Stimulated activated naive CD8-positive, alpha-beta T cell treated with anti-CD3 and anti-CD28 coated beads, Interleukin-15, Interleukin-2, amounts not matched to agents 100 ng/mL and 50 ng/mL, for 24 hours (primary cell): Measurements from ENCODE around the gene SLC25A38.
"Not testable (repeated sequence)": the region's sequence is repeated elsewhere in the genome, so short reads cannot be mapped to it uniquely, and the experiment has no call there.

Source experiments
- H3K27ac Mint-ChIP-seq: one replicate; pipeline ENCODE4 v1.8.0; 2021; ENCODE audit warnings: mild to moderate bottlenecking, mixed read lengths
- H3K27me3 Mint-ChIP-seq: one replicate; pipeline ENCODE4 v1.8.0; 2021; ENCODE audit warnings: mixed read lengths
- H3K36me3 Mint-ChIP-seq: one replicate; pipeline ENCODE4 v1.8.0; 2021; ENCODE audit warnings: low read depth, mixed read lengths
- H3K4me1 Mint-ChIP-seq: one replicate; pipeline ENCODE4 v1.8.0; 2021; ENCODE audit warnings: low read depth, mixed read lengths
- H3K4me3 Mint-ChIP-seq: one replicate; pipeline ENCODE4 v1.8.0; 2021; ENCODE audit warnings: mild to moderate bottlenecking, mixed read lengths
- H3K9me3 Mint-ChIP-seq: one replicate; pipeline ENCODE4 v1.8.0; 2021; ENCODE audit warnings: mixed read lengths

SLC25A38 gene

GRCh38 chr3:39383045-39383880, at the start of gene SLC25A38:
TSS of gene SLC25A38 (plus strand) at chr3:39383370. CDS start at chr3:39383725, 355 bp downstream.
- H3K27me3 Mint-ChIP-seq: no peaks in the 10 kb centered on the region
- H3K4me1 Mint-ChIP-seq: peaks cover 51% of the 10 kb centered on the region
- peak within 1 kb of the TSS; percentile 99 for H3K4me3 Mint-ChIP-seq
- H3K9me3 Mint-ChIP-seq: no peaks in the 10 kb centered on the region
- H3K36me3 Mint-ChIP-seq: peaks cover 15% of the 10 kb centered on the region
- H3K27ac Mint-ChIP-seq: peak within 1 kb of the TSS; percentile 100

GRCh38 chr3:39333607-39334006, 49.6 kb upstream of the SLC25A38 start:
- Mint-ChIP-seq H3K36me3 (no peaks in the 10 kb centered on the region), H3K4me1 (no peaks in the 10 kb centered on the region), H3K4me3 (no peak overlapping the region), H3K27me3 (no peaks in the 10 kb centered on the region), H3K27ac (no peak overlapping the region), H3K9me3 (no peaks in the 10 kb centered on the region)

- Mint-ChIP-seq H3K27me3 (no peaks in the 10 kb centered on the region), H3K36me3 (no peaks in the 10 kb centered on the region), H3K4me3 (no peak overlapping the region), H3K9me3 (no peaks in the 10 kb centered on the region), H3K4me1 (no peaks in the 10 kb centered on the region), H3K27ac (no peak overlapping the region)
Observed at GRCh38 chr3:39334205-39334604, 49.0 kb upstream of the SLC25A38 start.

- H3K36me3 Mint-ChIP-seq: no peaks in the 10 kb centered on the region
- no peaks in the 10 kb centered on the region for H3K9me3 Mint-ChIP-seq
- peaks cover 3% of the 10 kb centered on the region for H3K27me3 Mint-ChIP-seq
- H3K4me1 Mint-ChIP-seq: no peaks in the 10 kb centered on the region
- no peak overlapping the region for H3K4me3 Mint-ChIP-seq
- no peak overlapping the region for H3K27ac Mint-ChIP-seq
Observed at GRCh38 chr3:39338201-39338600, 45.0 kb upstream of the SLC25A38 start.

- Mint-ChIP-seq H3K36me3 (no peaks in the 10 kb centered on the region), H3K4me1 (no peaks in the 10 kb centered on the region), H3K27me3 (peaks cover 3% of the 10 kb centered on the region), H3K9me3 (no peaks in the 10 kb centered on the region), H3K4me3 (no peak overlapping the region), H3K27ac (no peak overlapping the region)
Observed at GRCh38 chr3:39339086-39339485, 44.1 kb upstream of the SLC25A38 start.

- Mint-ChIP-seq H3K27ac (no peak overlapping the region), H3K9me3 (no peaks in the 10 kb centered on the region), H3K36me3 (no peaks in the 10 kb centered on the region), H3K4me1 (peaks cover 22% of the 10 kb centered on the region), H3K27me3 (peaks cover 3% of the 10 kb centered on the region), H3K4me3 (no peak overlapping the region)
Observed at GRCh38 chr3:39343076-39343717, 40.0 kb upstream of the SLC25A38 start.

- no peak overlapping the region for H3K4me3 Mint-ChIP-seq
- no peak overlapping the region for H3K27ac Mint-ChIP-seq
- H3K36me3 Mint-ChIP-seq: no peaks in the 10 kb centered on the region
- peaks cover 3% of the 10 kb centered on the region for H3K27me3 Mint-ChIP-seq
- peaks cover 22% of the 10 kb centered on the region for H3K4me1 Mint-ChIP-seq
- H3K9me3 Mint-ChIP-seq: no peaks in the 10 kb centered on the region
Observed at GRCh38 chr3:39343760-39344159, 39.4 kb upstream of the SLC25A38 start.

- H3K27ac Mint-ChIP-seq: no peak overlapping the region
- peaks cover 22% of the 10 kb centered on the region for H3K4me1 Mint-ChIP-seq
- no peaks in the 10 kb centered on the region for H3K9me3 Mint-ChIP-seq
- H3K27me3 Mint-ChIP-seq: peaks cover 3% of the 10 kb centered on the region
- H3K36me3 Mint-ChIP-seq: no peaks in the 10 kb centered on the region
- no peak overlapping the region for H3K4me3 Mint-ChIP-seq
Observed at GRCh38 chr3:39344746-39345344, 38.3 kb upstream of the SLC25A38 start.

- Mint-ChIP-seq H3K4me3 (no peak overlapping the region), H3K27ac (no peak overlapping the region), H3K27me3 (no peaks in the 10 kb centered on the region), H3K4me1 (peaks cover 22% of the 10 kb centered on the region), H3K36me3 (no peaks in the 10 kb centered on the region), H3K9me3 (no peaks in the 10 kb centered on the region)
Observed at GRCh38 chr3:39346785-39347585, 36.2 kb upstream of the SLC25A38 start.

GRCh38 chr3:39347586-39347876, 35.6 kb upstream of the SLC25A38 start:
- H3K4me1 Mint-ChIP-seq: peaks cover 22% of the 10 kb centered on the region
- H3K4me3 Mint-ChIP-seq: no peak overlapping the region

GRCh38 chr3:39349080-39349479, 34.1 kb upstream of the SLC25A38 start:
- H3K36me3 Mint-ChIP-seq: no peaks in the 10 kb centered on the region
- no peaks in the 10 kb centered on the region for H3K27me3 Mint-ChIP-seq
- H3K27ac Mint-ChIP-seq: no peak overlapping the region
- H3K9me3 Mint-ChIP-seq: no peaks in the 10 kb centered on the region
- no peak overlapping the region for H3K4me3 Mint-ChIP-seq
- H3K4me1 Mint-ChIP-seq: peaks cover 22% of the 10 kb centered on the region

More at GRCh38 chr3:39347586-39347876, 35.6 kb upstream of the SLC25A38 start:
- H3K27me3 Mint-ChIP-seq: no peaks in the 10 kb centered on the region
- H3K9me3 Mint-ChIP-seq: no peaks in the 10 kb centered on the region
- H3K36me3 Mint-ChIP-seq: no peaks in the 10 kb centered on the region
- no peak overlapping the region for H3K27ac Mint-ChIP-seq

- no peaks in the 10 kb centered on the region for H3K36me3 Mint-ChIP-seq
- H3K27ac Mint-ChIP-seq: no peak overlapping the region
- H3K27me3 Mint-ChIP-seq: no peaks in the 10 kb centered on the region
- peaks cover 22% of the 10 kb centered on the region for H3K4me1 Mint-ChIP-seq
- H3K4me3 Mint-ChIP-seq: no peak overlapping the region
- H3K9me3 Mint-ChIP-seq: no peaks in the 10 kb centered on the region
Observed at GRCh38 chr3:39350714-39351113, 32.5 kb upstream of the SLC25A38 start.

GRCh38 chr3:39351134-39351533, 32.0 kb upstream of the SLC25A38 start:
- peaks cover 20% of the 10 kb centered on the region for H3K4me1 Mint-ChIP-seq
- not testable (repeated sequence) for H3K9me3 Mint-ChIP-seq, H3K27ac Mint-ChIP-seq, H3K36me3 Mint-ChIP-seq, H3K4me3 Mint-ChIP-seq, H3K27me3 Mint-ChIP-seq

- H3K27me3 Mint-ChIP-seq, H3K27ac Mint-ChIP-seq, H3K36me3 Mint-ChIP-seq, H3K4me1 Mint-ChIP-seq, H3K9me3 Mint-ChIP-seq, H3K4me3 Mint-ChIP-seq: not testable (repeated sequence)
Observed at GRCh38 chr3:39353168-39353927, 29.8 kb upstream of the SLC25A38 start.
